Esophagus muscularis mucosa (tissue), 4 donors: ENCODE data around the gene ALG2.

Experiments
- CTCF ChIP-seq, 3 experiments: fragments of 200-600 bp in 2 of 3; fragments of 450-650 bp in 1 of 3; sonication (generic) in 2 of 3; IDR thresholded peaks; one replicate each; pipeline ENCODE4 v1.5.1; 2017 to 2019; ENCODE audit warnings: antibody characterized with exemption in 3 of 3, mild to moderate bottlenecking in 2 of 3, moderate library complexity in 1 of 3
- EP300 ChIP-seq: sonication (generic); formaldehyde crosslinking; IDR thresholded peaks from one replicate; pipeline ENCODE4 v1.6.1; 2017; ENCODE audit warnings: antibody characterized with exemption
- POLR2A ChIP-seq: fragments of 450-650 bp; IDR thresholded peaks from one replicate; pipeline ENCODE4 v1.6.1; 2017; ENCODE audit warnings: antibody characterized with exemption, moderate library complexity, mild to moderate bottlenecking, low read depth

- TF ChIP-seq POLR2A = no peak
- no peak for TF ChIP-seq CTCF (IDR thresholded peaks at IDR 0.05)
- no peak for TF ChIP-seq EP300
Measured at GRCh38 chr9:99261923-99262322, 40.2 kb upstream of the ALG2 start.
